OCI-LY7 (cell line): ENCODE measurements around the gene RFX8.

ENCODE experiments used
- EZH2phosphoT487 ChIP-seq: fragments of 200-600 bp; sonication (generic); IDR thresholded peaks from 2 replicates; pipeline ENCODE4 v1.6.1; 2018; ENCODE audit warnings: low read depth, borderline replicate concordance, mild to moderate bottlenecking, mixed run types, antibody characterized with exemption, low read length, moderate library complexity, mixed read lengths
- TF ChIP-seq, protein P1 (sequence below): fragments of 200-600 bp; sonication (generic); conservative IDR thresholded peaks from 2 replicates; pipeline ENCODE4 v1.5.1; 2014; ENCODE audit warnings: mild to moderate bottlenecking, antibody characterized with exemption, low read length, moderate library complexity, mixed read lengths

DNA sequence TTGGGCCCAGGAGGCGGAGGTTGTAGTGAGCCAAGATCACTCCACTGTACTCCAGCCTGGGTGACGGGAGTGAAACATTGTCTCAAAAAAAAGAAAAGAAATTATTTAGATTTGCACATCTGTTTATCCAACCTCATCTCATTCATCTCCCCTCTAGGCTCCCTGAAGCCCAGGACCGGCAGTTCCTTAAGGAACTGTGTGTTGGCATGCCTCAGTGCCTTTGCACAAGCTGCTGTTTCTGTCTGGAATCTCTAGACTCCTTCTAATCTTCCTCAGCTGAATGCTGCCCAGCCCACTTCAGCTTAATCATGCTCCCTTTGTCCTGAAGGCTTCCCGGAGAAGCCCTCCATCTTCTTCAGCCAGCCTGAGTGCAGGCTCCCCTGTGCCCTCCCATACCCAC lies 10.9 kb upstream of the RFX8 start:
- TF ChIP-seq, protein P1, sequence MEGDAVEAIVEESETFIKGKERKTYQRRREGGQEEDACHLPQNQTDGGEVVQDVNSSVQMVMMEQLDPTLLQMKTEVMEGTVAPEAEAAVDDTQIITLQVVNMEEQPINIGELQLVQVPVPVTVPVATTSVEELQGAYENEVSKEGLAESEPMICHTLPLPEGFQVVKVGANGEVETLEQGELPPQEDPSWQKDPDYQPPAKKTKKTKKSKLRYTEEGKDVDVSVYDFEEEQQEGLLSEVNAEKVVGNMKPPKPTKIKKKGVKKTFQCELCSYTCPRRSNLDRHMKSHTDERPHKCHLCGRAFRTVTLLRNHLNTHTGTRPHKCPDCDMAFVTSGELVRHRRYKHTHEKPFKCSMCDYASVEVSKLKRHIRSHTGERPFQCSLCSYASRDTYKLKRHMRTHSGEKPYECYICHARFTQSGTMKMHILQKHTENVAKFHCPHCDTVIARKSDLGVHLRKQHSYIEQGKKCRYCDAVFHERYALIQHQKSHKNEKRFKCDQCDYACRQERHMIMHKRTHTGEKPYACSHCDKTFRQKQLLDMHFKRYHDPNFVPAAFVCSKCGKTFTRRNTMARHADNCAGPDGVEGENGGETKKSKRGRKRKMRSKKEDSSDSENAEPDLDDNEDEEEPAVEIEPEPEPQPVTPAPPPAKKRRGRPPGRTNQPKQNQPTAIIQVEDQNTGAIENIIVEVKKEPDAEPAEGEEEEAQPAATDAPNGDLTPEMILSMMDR = no peak
- no peak for TF ChIP-seq EZH2phosphoT487
